Measurements from ENCODE around the gene ABCD2. TPM values are rescaled to one million over a fixed set of nuclear protein-coding genes. Genes with fewer than 3 reads are reported as not detected.

The ABCD2 gene
- total RNA-seq, 2 donors from 2014 or later: under 0.01 to 2.0 TPM

GRCh38 chr12:39595928-39596327 lies 23.7 kb downstream of the ABCD2 start:
- Histone ChIP-seq H3K4me1 (no peaks in the 10 kb centered on the region), H3K27me3 (no peaks in the 10 kb centered on the region), H3K36me3 (replicated peaks in 1 of 2; ENCODE audit: insufficient read depth in 1 of 2, low read depth in 2 of 2) (no peaks in the 10 kb centered on the region), H3K4me3 (no peak overlapping the region), H3K9me3 (no peaks in the 10 kb centered on the region), H3K27ac (no peak overlapping the region)
- 52 to 54% methylated on average over 2 of the region's 2 CpGs for WGBS, 2 donors
- intact Hi-C loops (cut with DNase I): no loop called here
- no peak for TF ChIP-seq POLR2A (IDR thresholded peaks at IDR 0.05)
- TF ChIP-seq, protein P1, sequence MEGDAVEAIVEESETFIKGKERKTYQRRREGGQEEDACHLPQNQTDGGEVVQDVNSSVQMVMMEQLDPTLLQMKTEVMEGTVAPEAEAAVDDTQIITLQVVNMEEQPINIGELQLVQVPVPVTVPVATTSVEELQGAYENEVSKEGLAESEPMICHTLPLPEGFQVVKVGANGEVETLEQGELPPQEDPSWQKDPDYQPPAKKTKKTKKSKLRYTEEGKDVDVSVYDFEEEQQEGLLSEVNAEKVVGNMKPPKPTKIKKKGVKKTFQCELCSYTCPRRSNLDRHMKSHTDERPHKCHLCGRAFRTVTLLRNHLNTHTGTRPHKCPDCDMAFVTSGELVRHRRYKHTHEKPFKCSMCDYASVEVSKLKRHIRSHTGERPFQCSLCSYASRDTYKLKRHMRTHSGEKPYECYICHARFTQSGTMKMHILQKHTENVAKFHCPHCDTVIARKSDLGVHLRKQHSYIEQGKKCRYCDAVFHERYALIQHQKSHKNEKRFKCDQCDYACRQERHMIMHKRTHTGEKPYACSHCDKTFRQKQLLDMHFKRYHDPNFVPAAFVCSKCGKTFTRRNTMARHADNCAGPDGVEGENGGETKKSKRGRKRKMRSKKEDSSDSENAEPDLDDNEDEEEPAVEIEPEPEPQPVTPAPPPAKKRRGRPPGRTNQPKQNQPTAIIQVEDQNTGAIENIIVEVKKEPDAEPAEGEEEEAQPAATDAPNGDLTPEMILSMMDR (IDR thresholded peaks at IDR 0.05): no peak
- no peak for DNase-seq
- no peak for ATAC-seq

- no peak for ATAC-seq
- no peaks in the 10 kb centered on the region for H3K9me3 ChIP-seq
- TF ChIP-seq, protein P1 (IDR thresholded peaks at IDR 0.05): no peak
- TF ChIP-seq POLR2A (IDR thresholded peaks at IDR 0.05): no peak
- no peaks in the 10 kb centered on the region for H3K36me3 ChIP-seq (replicated peaks in 1 of 2; ENCODE audit: insufficient read depth in 1 of 2, low read depth in 2 of 2)
- no peaks in the 10 kb centered on the region for H3K27me3 ChIP-seq
- intact Hi-C loops (cut with DNase I): no loop called here
- no peak overlapping the region for H3K27ac ChIP-seq
- no peak overlapping the region for H3K4me3 ChIP-seq
- no peak for DNase-seq
- H3K4me1 ChIP-seq: no peaks in the 10 kb centered on the region
These were observed 27.3 kb downstream of the ABCD2 start for GRCh38 chr12:39592295-39592694.

DNA sequence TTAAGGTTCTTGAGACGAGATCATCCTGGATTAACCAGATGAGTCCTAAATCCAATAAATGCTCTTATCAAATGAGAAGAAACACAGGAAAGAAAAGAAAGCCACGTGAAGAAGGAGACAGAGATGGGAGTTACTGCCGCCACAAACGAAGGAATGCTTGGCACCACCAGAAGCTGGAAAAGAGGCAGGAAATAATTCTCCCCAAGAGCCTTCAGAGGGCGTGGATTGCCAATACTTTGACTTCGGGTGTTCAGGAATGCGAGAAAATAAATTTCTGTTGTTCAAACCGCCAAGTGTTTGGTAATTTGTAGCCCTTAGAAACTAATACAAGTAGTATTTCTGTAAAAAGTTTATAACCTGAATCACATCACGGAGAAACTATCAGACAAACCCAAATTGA lies 31.3 kb downstream of the ABCD2 start:
- 67 to 69% methylated on average over 9 of the region's 9 CpGs for WGBS, 2 donors
- H3K27ac ChIP-seq: no peak overlapping the region
- no peaks in the 10 kb centered on the region for H3K27me3 ChIP-seq
- DNase-seq (no peak), ATAC-seq (no peak)
- H3K9me3 ChIP-seq: no peaks in the 10 kb centered on the region
- no peaks in the 10 kb centered on the region for H3K36me3 ChIP-seq (replicated peaks in 1 of 2; ENCODE audit: insufficient read depth in 1 of 2, low read depth in 2 of 2)
- no peaks in the 10 kb centered on the region for H3K4me1 ChIP-seq
- intact Hi-C loops (cut with DNase I): no loop called here
- TF ChIP-seq POLR2A (IDR thresholded peaks at IDR 0.05): no peak
- TF ChIP-seq, protein P1 (IDR thresholded peaks at IDR 0.05): no peak
- H3K4me3 ChIP-seq: no peak overlapping the region

DNA sequence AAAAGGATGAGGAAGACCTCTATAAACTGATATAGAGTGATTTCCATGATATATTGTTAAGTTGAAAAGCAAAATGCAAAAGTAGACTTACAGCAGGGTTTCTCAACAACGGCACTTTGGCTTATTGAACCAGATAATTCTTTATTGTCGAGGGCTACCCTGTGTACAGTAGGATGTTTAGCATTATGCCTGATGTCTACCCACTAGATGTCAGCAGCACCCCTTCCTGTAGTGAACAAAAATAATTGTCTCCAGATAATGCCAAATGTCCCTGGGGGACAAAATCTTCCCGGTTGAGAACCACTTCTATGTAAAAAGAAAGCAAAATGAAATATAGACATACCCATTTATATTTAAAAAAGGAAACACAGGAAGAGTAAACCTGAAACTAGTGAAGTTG lies 32.4 kb downstream of the ABCD2 start:
- no peaks in the 10 kb centered on the region for H3K9me3 ChIP-seq
- intact Hi-C loops (cut with DNase I): no loop called here
- H3K36me3 ChIP-seq (replicated peaks in 1 of 2; ENCODE audit: insufficient read depth in 1 of 2, low read depth in 2 of 2): no peaks in the 10 kb centered on the region
- DNase-seq (no peak), ATAC-seq (no peak)
- no peaks in the 10 kb centered on the region for H3K4me1 ChIP-seq
- 53 to 68% methylated on average over 3 of the region's 3 CpGs for WGBS, 2 donors
- no peak overlapping the region for H3K27ac ChIP-seq
- no peaks in the 10 kb centered on the region for H3K27me3 ChIP-seq
- TF ChIP-seq, protein P1 (IDR thresholded peaks at IDR 0.05): no peak
- no peak for TF ChIP-seq POLR2A (IDR thresholded peaks at IDR 0.05)
- H3K4me3 ChIP-seq: no peak overlapping the region

- Histone ChIP-seq H3K36me3 (replicated peaks in 1 of 2; ENCODE audit: insufficient read depth in 1 of 2, low read depth in 2 of 2) (no peaks in the 10 kb centered on the region), H3K4me1 (no peaks in the 10 kb centered on the region), H3K4me3 (no peak overlapping the region), H3K27me3 (no peaks in the 10 kb centered on the region), H3K27ac (no peak overlapping the region), H3K9me3 (no peaks in the 10 kb centered on the region)
- DNase-seq (no peak), ATAC-seq (no peak)
- intact Hi-C loops (cut with DNase I): no loop called here
- WGBS, 2 donors: 66 to 77% methylated on average over 1 of the region's 1 CpG
- TF ChIP-seq, protein P1 (IDR thresholded peaks at IDR 0.05): no peak
- no peak for TF ChIP-seq POLR2A (IDR thresholded peaks at IDR 0.05)
These were observed 32.8 kb downstream of the ABCD2 start for GRCh38 chr12:39586816-39587215.

All from body of pancreas (tissue), 4 donors.